Psoas muscle (tissue), 8 donors: Measurements from ENCODE around the gene SGMS2. TPM values are rescaled to one million over a fixed set of nuclear protein-coding genes. Genes with fewer than 3 reads are reported as not detected.

Experiments
- ATAC-seq, 4 donors: fragments of 200-7000 bp; cut with Tn5 transposase; one replicate each; pipeline ENCODE4 v1.9.1; 2020; ENCODE audit warnings: moderate library complexity in 3 of 4, mild to moderate bottlenecking in 2 of 4
- DNase-seq, 2 donors: peaks; one replicate each; pipeline ENCODE4 v3.0.0-alpha.2; 2020
- H3K27ac ChIP-seq: fragments of 200-600 bp; one replicate; pipeline ENCODE4 v1.8.0; 2022
- H3K27me3 ChIP-seq, 3 donors: fragments of 200-600 bp in 1 of 3; one replicate each; pipeline versions ENCODE4 v1.6.1 to v1.8.0; 2013 to 2022; ENCODE audit warnings: low read length in 2 of 3, mild to moderate bottlenecking in 2 of 3, moderate library complexity in 1 of 3; ENCODE audit not compliant: insufficient read depth in 3 of 3
- H3K36me3 ChIP-seq, 2 donors: fragments of 200-600 bp in 1 of 2; one replicate each; pipeline versions ENCODE4 v1.6.1 to v1.8.0; 2013 to 2022; ENCODE audit warnings: low read depth in 1 of 2, mild to moderate bottlenecking in 1 of 2, moderate library complexity in 1 of 2; ENCODE audit not compliant: insufficient read depth in 1 of 2
- H3K4me1 ChIP-seq: fragments of 200-600 bp; one replicate; pipeline ENCODE4 v1.8.0; 2022
- H3K4me3 ChIP-seq: fragments of 200-600 bp; one replicate; pipeline ENCODE4 v1.8.0; 2022; ENCODE audit warnings: mild to moderate bottlenecking
- H3K9me3 ChIP-seq: fragments of 200-600 bp; one replicate; pipeline ENCODE4 v1.8.0; 2022
- CTCF ChIP-seq: fragments of 200-600 bp; IDR thresholded peaks from one replicate; pipeline ENCODE4 v1.8.0; 2022; ENCODE audit warnings: antibody characterized with exemption
- WGBS, 3 donors: extraction: QIAGEN DNeasy Blood & Tissue Kit; methylation state at CpG; one replicate each; pipeline versions ENCODE4 v1.1.6 to v1.1.7; 2013; 5-methylcytosine and 5-hydroxymethylcytosine counted together
- intact Hi-C, 2 donors: fragments of 100-400 bp; cut with DNase I; formaldehyde crosslinking; loops; one replicate each; pipeline versions ENCODE4 v1.11.0 to v1.14.2; 2022
- polyA plus RNA-seq, 3 donors: library from polyadenylated mRNA; stranded (reverse); fragments of 200-250 nt; gene quantifications; one replicate each; pipeline ENCODE4 v1.2.3, GENCODE V29; 2013
- total RNA-seq, 4 donors: library from RNA; stranded (reverse); fragmentation: NEBNext Ultra II Directional in 2 of 4; extraction: Animal tissue kit (Norgen Biotek cat#: 25700) in 2 of 4; gene quantifications; one replicate each; pipeline versions ENCODE4 v1.2.1 to v1.2.4, GENCODE V29; 2021 to 2023
- donor health status: healthy with polysubstance abuse.
- donor health status: DM: no; HTN: no; CAD: no; lungs with moderate emphysema.
- donor health status: Bipolar disorder and iron deficiency.
- donor health status: healthy.
- donor health status: DM: yes; HTN: yes; CAD: no.
- donor health status: DM: no; HTN: no; CAD: no.
- donor health status: DM: no; HTN: no; CAD: no.
- donor health status: DM: yes; HTN: yes; CAD: no.

SGMS2 gene
- total and polyA plus RNA-seq, 7 donors = 1.7 to 14.2 (median 8.7) TPM

- H3K36me3 ChIP-seq = peaks cover 0 to 46% of the 10 kb centered on the region in 2 donors
- no peak overlapping the region for H3K4me3 ChIP-seq
- H3K27me3 ChIP-seq = no peaks in the 10 kb centered on the region
- H3K4me1 ChIP-seq = no peaks in the 10 kb centered on the region
- intact Hi-C loops = no loop called here
- DNase-seq (no peak), ATAC-seq (no peak)
- TF ChIP-seq CTCF = no peak
- H3K9me3 ChIP-seq = peaks cover under 1% of the 10 kb centered on the region
- H3K27ac ChIP-seq = no peak overlapping the region
Observed at GRCh38 chr4:107951551-107951950, 126.8 kb downstream of the SGMS2 start.

GRCh38 chr4:107956011-107956410, 131.3 kb downstream of the SGMS2 start:
- no peak for TF ChIP-seq CTCF
- ATAC-seq (no peak), DNase-seq (no peak)
- intact Hi-C loops = no loop called here
- no peaks in the 10 kb centered on the region for H3K4me1 ChIP-seq
- no peak overlapping the region for H3K4me3 ChIP-seq
- 77 to 91% (median 90%) methylated on average over 1 of the region's 1 CpG for WGBS, 3 donors
- H3K27me3 ChIP-seq = no peaks in the 10 kb centered on the region
- H3K36me3 ChIP-seq = peaks cover 0 to 6% of the 10 kb centered on the region in 2 donors
- H3K9me3 ChIP-seq = peaks cover 3% of the 10 kb centered on the region
- no peak overlapping the region for H3K27ac ChIP-seq

Other genes starting within 250 kb of the SGMS2 start
- gene PAPSS1, start 104.7 kb upstream of the SGMS2 start, total RNA-seq = 1 to 10 TPM; 4.0 to 7.7 (median 5.6) TPM
- gene PAPSS1, start 104.7 kb upstream of the SGMS2 start, polyA plus RNA-seq = 10 to 100 TPM in 1 of 3 donors, 1 to 10 TPM in 2; 4.5 to 10.8 (median 5.0) TPM
- gene CYP2U1, start 106.6 kb downstream of the SGMS2 start, total RNA-seq = 1 to 10 TPM; 2.4 to 4.5 (median 3.9) TPM
- 1 to 10 TPM in 2 of 3 donors, under 1 TPM in 1; 0.95 to 3.7 (median 1.9) TPM for gene CYP2U1, start 106.6 kb downstream of the SGMS2 start, polyA plus RNA-seq
- 100 to 1,000 TPM in 3 of 4 donors, 10 to 100 TPM in 1; 84.4 to 150 (median 118) TPM for gene HADH, start 165.0 kb downstream of the SGMS2 start, total RNA-seq
- gene HADH, start 165.0 kb downstream of the SGMS2 start, polyA plus RNA-seq = 100 to 1,000 TPM in 1 of 3 donors, 10 to 100 TPM in 2; 26.6 to 125 (median 99.5) TPM